ENCODE data around the gene RALGPS1. TPM values are rescaled to one million over a fixed set of nuclear protein-coding genes. Genes with fewer than 3 reads are reported as not detected.

Gene RALGPS1
- total RNA-seq, 4 donors from 2014 or later: 2.2 to 10.3 (median 5.4) TPM

DNA sequence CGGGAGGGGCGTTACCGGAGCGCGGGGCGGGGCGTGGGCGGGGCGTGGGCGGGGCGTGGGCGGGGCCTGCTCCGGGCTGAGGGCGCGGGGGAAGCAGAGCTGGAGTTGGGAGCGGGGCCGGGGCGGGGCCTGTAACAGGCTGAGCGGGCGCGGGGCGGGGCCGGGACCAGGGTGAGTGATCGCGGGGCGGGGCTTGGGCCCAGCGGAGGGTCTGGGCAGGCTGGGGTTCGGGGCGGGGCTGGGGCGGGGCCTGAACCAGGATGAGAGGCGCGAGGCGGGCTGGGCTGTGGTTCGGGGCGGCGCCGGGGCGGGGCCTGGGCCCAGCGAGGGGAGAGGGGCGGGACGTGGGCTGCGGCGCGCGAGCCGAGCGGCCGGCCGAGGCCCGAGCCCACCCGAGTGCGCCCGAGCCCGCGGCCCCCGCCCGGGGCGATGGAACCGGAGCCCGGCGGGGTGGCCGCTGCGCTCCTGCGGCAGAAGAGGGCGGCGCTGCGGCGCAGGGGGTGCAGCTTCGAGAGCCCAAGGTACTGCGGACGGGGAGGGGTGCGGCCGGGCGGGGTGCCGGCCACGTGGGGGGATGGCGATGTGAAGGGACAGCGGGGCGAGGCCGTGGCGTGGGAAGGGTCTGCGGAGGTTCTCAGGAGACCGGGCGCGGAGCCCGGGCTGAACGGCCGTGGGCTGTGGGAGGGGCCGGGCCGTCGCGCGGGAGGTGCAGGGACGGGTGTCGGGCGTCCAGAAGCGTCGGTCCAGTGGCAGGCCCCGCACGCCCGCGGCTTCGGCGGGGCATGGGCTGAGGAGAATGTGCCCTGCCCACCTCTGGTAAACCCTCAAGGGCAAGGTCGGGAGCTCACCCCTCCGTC lies 310.5 kb downstream of the RALGPS1 start:
- intact Hi-C loops (cut with DNase I; ENCODE audit: low total_unique reads) (loop anchor here (1.0 to 10.0 kb wide), 7 partner anchors 20 to 690 kb away; partner anchors contain the start of genes LRSAM1, RPL12, SLC2A8 and ST6GALNAC4), in situ Hi-C loops (cut with MboI; ENCODE audit: low sequenced_read_pairs in 4 of 4) (loop anchor here in 1 of 4 donors (25.0 kb wide), 1 partner anchor 687 kb away; the partner anchor contains the start of gene ST6GALNAC4)
- peak; percentile 69 to 74 for ATAC-seq
- Histone ChIP-seq H3K36me3 (no peaks in the 10 kb centered on the region), H3K9me3 (no peaks in the 10 kb centered on the region), H3K4me1 (peaks cover 0 to 10% of the 10 kb centered on the region in 2 donors), H3K4me3 (peak overlapping the region; percentile 72 to 97 (median 86)), H3K27me3 (no peaks in the 10 kb centered on the region), H3K27ac (peak overlapping the region; percentile 81 to 97 (median 89))
- TF ChIP-seq POLR2A (IDR thresholded peaks at IDR 0.05): peak in 1 of 2 donors; percentile 17
- TF ChIP-seq, protein P1, sequence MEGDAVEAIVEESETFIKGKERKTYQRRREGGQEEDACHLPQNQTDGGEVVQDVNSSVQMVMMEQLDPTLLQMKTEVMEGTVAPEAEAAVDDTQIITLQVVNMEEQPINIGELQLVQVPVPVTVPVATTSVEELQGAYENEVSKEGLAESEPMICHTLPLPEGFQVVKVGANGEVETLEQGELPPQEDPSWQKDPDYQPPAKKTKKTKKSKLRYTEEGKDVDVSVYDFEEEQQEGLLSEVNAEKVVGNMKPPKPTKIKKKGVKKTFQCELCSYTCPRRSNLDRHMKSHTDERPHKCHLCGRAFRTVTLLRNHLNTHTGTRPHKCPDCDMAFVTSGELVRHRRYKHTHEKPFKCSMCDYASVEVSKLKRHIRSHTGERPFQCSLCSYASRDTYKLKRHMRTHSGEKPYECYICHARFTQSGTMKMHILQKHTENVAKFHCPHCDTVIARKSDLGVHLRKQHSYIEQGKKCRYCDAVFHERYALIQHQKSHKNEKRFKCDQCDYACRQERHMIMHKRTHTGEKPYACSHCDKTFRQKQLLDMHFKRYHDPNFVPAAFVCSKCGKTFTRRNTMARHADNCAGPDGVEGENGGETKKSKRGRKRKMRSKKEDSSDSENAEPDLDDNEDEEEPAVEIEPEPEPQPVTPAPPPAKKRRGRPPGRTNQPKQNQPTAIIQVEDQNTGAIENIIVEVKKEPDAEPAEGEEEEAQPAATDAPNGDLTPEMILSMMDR (IDR thresholded peaks at IDR 0.05 in 4 of 5, conservative IDR thresholded peaks at IDR 0.05 in 1 of 5): no peak
- DNase-seq: peak; percentile 95 to 96

DNA sequence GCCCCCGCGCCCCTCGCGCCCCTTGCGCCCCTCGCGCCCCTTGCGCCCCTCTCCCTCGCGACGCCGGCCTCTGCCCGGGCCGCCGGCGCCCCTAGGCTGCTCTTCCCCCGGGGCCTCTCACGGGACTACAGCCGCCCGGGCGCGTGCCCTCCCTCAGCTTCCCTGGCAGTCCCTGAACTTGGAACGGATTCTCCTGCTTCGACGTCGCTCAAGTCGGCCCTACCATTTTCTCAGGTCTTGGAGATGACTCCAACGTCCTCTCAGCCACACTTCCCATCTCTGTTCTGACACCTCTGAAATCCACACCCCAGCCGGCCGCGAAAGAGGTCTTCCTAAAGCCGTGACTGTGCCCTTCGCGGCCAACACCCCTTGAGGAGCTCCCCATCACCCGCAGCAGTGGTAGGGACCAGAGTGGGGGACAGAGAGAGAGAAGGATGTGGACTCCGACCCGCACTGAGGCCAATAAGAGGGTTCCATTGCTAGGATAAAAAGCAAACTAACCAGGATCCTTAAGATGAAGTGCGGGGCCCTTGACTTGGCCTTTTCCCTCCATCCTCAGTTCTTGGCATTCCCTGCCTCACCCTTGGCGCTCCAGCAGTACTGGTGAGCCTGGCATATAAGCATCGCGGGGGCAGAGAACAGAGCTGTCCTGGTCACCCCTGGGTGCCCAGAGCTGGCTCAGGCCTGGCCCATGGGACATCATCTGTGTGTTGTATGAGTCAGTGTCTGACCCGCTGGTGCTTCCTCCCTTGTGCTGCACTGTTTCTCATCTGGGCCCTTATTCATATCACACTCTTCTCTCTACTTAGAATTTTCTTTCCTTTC lies 311.4 kb downstream of the RALGPS1 start:
- no peak for DNase-seq
- Histone ChIP-seq H3K27ac (peak overlapping the region; percentile 13 to 57 (median 26)), H3K4me3 (peak overlapping the region; percentile 70 to 93 (median 75)), H3K27me3 (no peaks in the 10 kb centered on the region), H3K4me1 (peaks cover 0 to 10% of the 10 kb centered on the region in 2 donors), H3K36me3 (no peaks in the 10 kb centered on the region), H3K9me3 (no peaks in the 10 kb centered on the region)
- TF ChIP-seq, protein P1 (IDR thresholded peaks at IDR 0.05 in 4 of 5, conservative IDR thresholded peaks at IDR 0.05 in 1 of 5): no peak
- no peak for TF ChIP-seq POLR2A (IDR thresholded peaks at IDR 0.05)
- in situ Hi-C loops (cut with MboI; ENCODE audit: low sequenced_read_pairs in 4 of 4): loop anchor here in 1 of 4 donors (25.0 kb wide), 1 partner anchor 686 kb away; the partner anchor contains the start of gene ST6GALNAC4
- no peak for ATAC-seq
- intact Hi-C loops (cut with DNase I; ENCODE audit: low total_unique reads): loop anchor here (1.0 to 10.0 kb wide), 3 partner anchors 19 to 689 kb away; partner anchors contain the start of gene ST6GALNAC4

DNA sequence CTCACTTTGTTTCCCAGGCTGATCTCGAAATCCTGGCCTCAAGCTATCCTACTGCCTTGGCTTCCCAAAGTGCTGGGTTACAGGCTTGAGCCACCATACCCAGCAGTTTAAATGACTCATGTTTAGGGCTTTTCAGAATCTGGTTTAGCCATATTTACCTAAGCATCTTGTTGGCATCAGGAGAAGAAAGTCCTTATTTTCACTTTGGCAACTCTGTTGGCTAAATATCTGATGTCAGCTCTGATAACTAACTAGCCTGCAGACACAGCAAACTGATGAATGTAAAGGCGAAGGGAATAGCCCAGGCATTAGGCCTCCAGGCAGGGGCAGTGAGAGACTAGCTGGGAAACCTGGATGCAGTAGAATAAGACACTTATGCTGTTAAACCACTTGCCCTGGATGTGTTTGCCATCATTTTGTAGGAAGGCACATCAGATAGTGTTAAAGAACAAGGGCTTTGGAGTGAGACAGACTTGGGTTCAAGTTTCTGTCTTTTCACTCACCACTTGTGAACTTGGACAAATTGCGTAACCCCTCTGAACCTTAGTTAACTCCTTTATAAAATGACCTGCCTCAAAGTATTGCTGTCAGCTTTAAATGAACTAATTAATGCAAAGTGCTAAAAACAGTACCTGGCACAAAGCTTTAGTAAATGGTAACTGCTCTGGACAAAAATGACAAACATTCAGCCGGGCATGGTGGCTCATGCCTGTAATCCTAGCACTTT lies 315.3 kb downstream of the RALGPS1 start:
- Histone ChIP-seq H3K27ac (no peak overlapping the region), H3K4me3 (no peak overlapping the region), H3K9me3 (no peaks in the 10 kb centered on the region), H3K36me3 (no peaks in the 10 kb centered on the region), H3K4me1 (no peaks in the 10 kb centered on the region), H3K27me3 (no peaks in the 10 kb centered on the region)
- ATAC-seq: no peak
- TF ChIP-seq POLR2A (IDR thresholded peaks at IDR 0.05): no peak
- TF ChIP-seq, protein P1 (IDR thresholded peaks at IDR 0.05 in 4 of 5, conservative IDR thresholded peaks at IDR 0.05 in 1 of 5): no peak
- in situ Hi-C loops (cut with MboI; ENCODE audit: low sequenced_read_pairs in 4 of 4): loop anchor here in 1 of 4 donors (25.0 kb wide), 1 partner anchor 682 kb away; the partner anchor contains the start of gene ST6GALNAC4
- intact Hi-C loops (cut with DNase I; ENCODE audit: low total_unique reads): loop anchor here (10.0 kb wide), 2 partner anchors 345 to 685 kb away; partner anchors contain the start of gene ST6GALNAC4
- DNase-seq: no peak

DNA sequence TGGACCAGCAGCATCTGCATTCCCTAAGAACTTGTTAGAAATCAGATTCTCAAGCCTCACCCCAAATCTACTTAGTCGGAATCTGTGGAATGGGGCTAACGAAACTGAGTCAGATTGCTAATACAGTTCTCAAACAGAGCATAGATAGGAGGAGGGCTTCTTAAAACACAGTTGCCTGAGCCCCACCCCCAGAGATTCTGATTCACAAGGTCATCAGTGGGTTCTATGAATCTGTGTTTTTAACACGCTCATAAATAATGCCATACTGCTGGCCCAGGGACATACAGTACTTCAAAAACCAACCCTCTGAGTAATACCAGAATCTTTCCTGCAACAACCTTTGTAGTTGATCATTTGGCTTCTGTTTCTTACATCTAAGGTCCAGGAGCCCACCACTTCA lies 317.1 kb downstream of the RALGPS1 start:
- in situ Hi-C loops (cut with MboI; ENCODE audit: low sequenced_read_pairs in 4 of 4) (loop anchor here in 1 of 4 donors (25.0 kb wide), 1 partner anchor 681 kb away; the partner anchor contains the start of gene ST6GALNAC4), intact Hi-C loops (cut with DNase I; ENCODE audit: low total_unique reads) (no loop called here)
- no peak overlapping the region for H3K27ac ChIP-seq
- H3K9me3 ChIP-seq: no peaks in the 10 kb centered on the region
- no peaks in the 10 kb centered on the region for H3K4me1 ChIP-seq
- no peak for TF ChIP-seq POLR2A (IDR thresholded peaks at IDR 0.05)
- TF ChIP-seq, protein P1 (IDR thresholded peaks at IDR 0.05 in 4 of 5, conservative IDR thresholded peaks at IDR 0.05 in 1 of 5): no peak
- H3K27me3 ChIP-seq: no peaks in the 10 kb centered on the region
- no peak for ATAC-seq
- H3K4me3 ChIP-seq: no peak overlapping the region
- DNase-seq: no peak
- H3K36me3 ChIP-seq: no peaks in the 10 kb centered on the region

Measured in gastrocnemius medialis (tissue), 4 donors.